H9 (cell line): ENCODE measurements around the gene NPHP4. TPM values are rescaled to one million over a fixed set of nuclear protein-coding genes. Genes with fewer than 3 reads are reported as not detected.
"Not testable (repeated sequence)": the region's sequence is repeated elsewhere in the genome, so short reads cannot be mapped to it uniquely, and the experiment has no call there.

Experiments
- DNase-seq: peaks from one replicate; pipeline ENCODE4 v3.0.0-alpha.2; 2017
- H2AFZ ChIP-seq: one replicate; pipeline ENCODE4 v1.6.1; 2013; ENCODE audit warnings: mild to moderate bottlenecking, low read length, control low read depth, moderate library complexity
- H2AK5ac ChIP-seq: 2 replicates; pipeline ENCODE4 v1.6.1; 2013; ENCODE audit warnings: low read length, control low read depth, mixed read lengths; ENCODE audit not compliant: insufficient read length
- H2BK120ac ChIP-seq: one replicate; pipeline ENCODE4 v1.6.1; 2013; ENCODE audit warnings: low read depth, mild to moderate bottlenecking, low read length, control low read depth, inconsistent platforms; ENCODE audit not compliant: poor library complexity, severe bottlenecking
- H2BK12ac ChIP-seq: 2 replicates; pipeline ENCODE4 v1.6.1; 2013; ENCODE audit warnings: low read length, control low read depth, mixed read lengths, low read depth; ENCODE audit not compliant: insufficient read length
- H2BK15ac ChIP-seq: 2 replicates; pipeline ENCODE4 v1.6.1; 2013; ENCODE audit warnings: low read depth, low read length, control low read depth
- H2BK20ac ChIP-seq: one replicate; pipeline ENCODE4 v1.6.1; 2013; ENCODE audit warnings: low read depth, mild to moderate bottlenecking, low read length, control low read depth, inconsistent platforms; ENCODE audit not compliant: poor library complexity, severe bottlenecking
- H2BK5ac ChIP-seq: 2 replicates; pipeline ENCODE4 v1.6.1; 2013; ENCODE audit warnings: low read length, control low read depth, mixed read lengths; ENCODE audit not compliant: insufficient read length
- H3K14ac ChIP-seq: 2 replicates; pipeline ENCODE4 v1.6.1; 2013; ENCODE audit warnings: low read length, control low read depth; ENCODE audit not compliant: insufficient read depth
- H3K18ac ChIP-seq: 2 replicates; pipeline ENCODE4 v1.6.1; 2013; ENCODE audit warnings: low read depth, mild to moderate bottlenecking, mixed read lengths, low read length, control low read depth; ENCODE audit not compliant: insufficient read length
- H3K23ac ChIP-seq: 2 replicates; pipeline ENCODE4 v1.6.1; 2013; ENCODE audit warnings: low read length, control low read depth, mixed read lengths, low read depth; ENCODE audit not compliant: insufficient read length
- H3K23me2 ChIP-seq: 2 replicates; pipeline ENCODE4 v1.6.1; 2013; ENCODE audit warnings: low read depth, mild to moderate bottlenecking, mixed read lengths, low read length, control low read depth; ENCODE audit not compliant: insufficient read length, poor library complexity, severe bottlenecking
- H3K27ac ChIP-seq: 2 replicates; pipeline ENCODE4 v1.5.1; 2013; ENCODE audit warnings: low read length, control low read depth, mixed read lengths, low read depth; ENCODE audit not compliant: insufficient read length
- H3K27me3 ChIP-seq: 2 replicates; pipeline ENCODE4 v1.6.1; 2013; ENCODE audit warnings: low read length, control low read depth, inconsistent platforms; ENCODE audit not compliant: insufficient read depth
- H3K4ac ChIP-seq: 2 replicates; pipeline ENCODE4 v1.6.1; 2013; ENCODE audit warnings: low read depth, mild to moderate bottlenecking, control low read depth, inconsistent platforms, low read length, moderate library complexity
- H3K4me1 ChIP-seq: 2 replicates; pipeline ENCODE4 v1.6.1; 2013; ENCODE audit warnings: low read length, control low read depth, inconsistent platforms; ENCODE audit not compliant: insufficient read depth
- H3K4me2 ChIP-seq: 2 replicates; pipeline ENCODE4 v1.6.1; 2013; ENCODE audit warnings: low read length, control low read depth, mixed read lengths; ENCODE audit not compliant: insufficient read length, insufficient read depth
- H3K56ac ChIP-seq: 2 replicates; pipeline ENCODE4 v1.6.1; 2013; ENCODE audit warnings: low read depth, mild to moderate bottlenecking, mixed read lengths, low read length, control low read depth; ENCODE audit not compliant: insufficient read length
- H3K79me1 ChIP-seq: 2 replicates; pipeline ENCODE4 v1.6.1; 2013; ENCODE audit warnings: low read depth, mild to moderate bottlenecking, moderate library complexity, low read length, control low read depth, inconsistent platforms; ENCODE audit not compliant: insufficient read depth, poor library complexity, severe bottlenecking
- H3K79me2 ChIP-seq: 2 replicates; pipeline ENCODE4 v1.6.1; 2013; ENCODE audit warnings: low read length, control low read depth, inconsistent platforms; ENCODE audit not compliant: insufficient read depth
- H3K9ac ChIP-seq: 2 replicates; pipeline ENCODE4 v1.6.1; 2013; ENCODE audit warnings: low read length, control low read depth, mixed read lengths; ENCODE audit not compliant: insufficient read length; ENCODE audit errors: extremely low read depth
- H3K9me3 ChIP-seq: one replicate; pipeline ENCODE4 v1.6.1; 2013; ENCODE audit warnings: low read depth, low read length, inconsistent platforms; ENCODE audit not compliant: control insufficient read depth
- H3T11ph ChIP-seq: one replicate; pipeline ENCODE4 v1.6.1; 2013; ENCODE audit warnings: mild to moderate bottlenecking, low read length, control low read depth, inconsistent platforms
- H4K20me1 ChIP-seq: one replicate; pipeline ENCODE4 v1.6.1; 2013; ENCODE audit not compliant: control insufficient read depth, insufficient read length, insufficient read depth
- H4K5ac ChIP-seq: 2 replicates; pipeline ENCODE4 v1.6.1; 2013; ENCODE audit warnings: low read depth, mild to moderate bottlenecking, mixed read lengths, low read length, control low read depth; ENCODE audit not compliant: insufficient read length
- H4K8ac ChIP-seq: replicated peaks from 2 replicates; pipeline ENCODE4 v1.6.1; 2013; ENCODE audit warnings: low read length, control low read depth, mixed read lengths, low read depth; ENCODE audit not compliant: insufficient read length
- H4K91ac ChIP-seq: 2 replicates; pipeline ENCODE4 v1.6.1; 2013; ENCODE audit warnings: low read depth, mild to moderate bottlenecking, moderate library complexity, mixed read lengths, low read length, control low read depth; ENCODE audit not compliant: insufficient read length
- H3K27ac Mint-ChIP-seq, 3 experiments: 2 replicates in 2 of 3; 3 replicates in 1 of 3; pipeline ENCODE4 v1.8.0; 2020 to 2021; ENCODE audit warnings: mixed read lengths in 3 of 3, mild to moderate bottlenecking in 1 of 3, moderate library complexity in 1 of 3
- H3K27me3 Mint-ChIP-seq: 2 replicates; pipeline ENCODE4 v1.8.0; 2021; ENCODE audit warnings: low read depth, mild to moderate bottlenecking, moderate library complexity, mixed read lengths
- H3K36me3 Mint-ChIP-seq, 3 experiments: 2 replicates in 2 of 3; 3 replicates in 1 of 3; pipeline ENCODE4 v1.8.0; 2020 to 2021; ENCODE audit warnings: low read depth in 3 of 3, mixed read lengths in 3 of 3; ENCODE audit not compliant: insufficient read depth in 1 of 3
- H3K4me1 Mint-ChIP-seq, 2 experiments: 2 replicates each; pipeline ENCODE4 v1.8.0; 2020; ENCODE audit warnings: mixed read lengths in 2 of 2
- H3K4me3 Mint-ChIP-seq, 2 experiments: 2 replicates in 1 of 2; 3 replicates in 1 of 2; pipeline ENCODE4 v1.8.0; 2020 to 2021; ENCODE audit warnings: mild to moderate bottlenecking in 2 of 2, mixed read lengths in 2 of 2, moderate library complexity in 1 of 2
- H3K9me3 Mint-ChIP-seq, 2 experiments: 2 replicates in 1 of 2; 3 replicates in 1 of 2; pipeline ENCODE4 v1.8.0; 2020; ENCODE audit warnings: mild to moderate bottlenecking in 2 of 2, mixed read lengths in 2 of 2, moderate library complexity in 1 of 2
- CTCF ChIP-seq: fragments of 200-600 bp; sonication (generic); conservative IDR thresholded peaks from 3 replicates; pipeline ENCODE4 v1.8.0; 2021; ENCODE audit warnings: antibody characterized with exemption, mild to moderate bottlenecking
- WGBS: extraction: QIAGEN DNeasy Blood & Tissue Kit; methylation state at CpG from one replicate; pipeline ENCODE4 v1.1.7; 2013; ENCODE audit warnings: missing lambda C conversion rate, low lambda C conversion rate, mixed read lengths; ENCODE audit not compliant: insufficient read length; ENCODE audit errors: extremely low coverage; 5-methylcytosine and 5-hydroxymethylcytosine counted together
- total RNA-seq: library from RNA; stranded (reverse); gene quantifications from 2 replicates; pipeline ENCODE4 v1.2.1, GENCODE V29; 2021

NPHP4 gene
- total RNA-seq, 1 experiment from 2014 or later: 17.6 TPM

GRCh38 chr1:5926686-5927435, 65.4 kb downstream of the NPHP4 start:
- H3K18ac ChIP-seq: no peak overlapping the region
- H3K9me3 ChIP-seq: no peaks in the 10 kb centered on the region
- no peak overlapping the region for H2BK20ac ChIP-seq
- no peaks in the 10 kb centered on the region for H3K4me1 ChIP-seq
- peaks cover 0 to 10% (median 8%) of the 10 kb centered on the region in 3 experiments; a peak in 3 of 7 replicates for H3K36me3 Mint-ChIP-seq
- H3K14ac ChIP-seq: no peak overlapping the region
- no peak overlapping the region for H3K4ac ChIP-seq
- WGBS: no CpG with 5 or more reads among the region's 18 CpGs
- no peaks in the 10 kb centered on the region for H3K27me3 Mint-ChIP-seq
- no peak overlapping the region for H3K27ac ChIP-seq
- H3K79me2 ChIP-seq: no peaks in the 10 kb centered on the region
- H3T11ph ChIP-seq: no peak overlapping the region
- no peak overlapping the region for H2BK12ac ChIP-seq
- no peak overlapping the region for H2AK5ac ChIP-seq
- no peak overlapping the region for H4K8ac ChIP-seq
- H3K27me3 ChIP-seq: no peaks in the 10 kb centered on the region
- no peak for TF ChIP-seq CTCF
- no peak for DNase-seq
- no peak overlapping the region for H2BK15ac ChIP-seq
- no peak overlapping the region for H4K91ac ChIP-seq
- no peak overlapping the region for H3K4me3 Mint-ChIP-seq
- no peak overlapping the region for H4K5ac ChIP-seq
- no peak overlapping the region for H3K23ac ChIP-seq
- H3K9ac ChIP-seq: no peak overlapping the region
- H3K56ac ChIP-seq: no peak overlapping the region
- H3K27ac Mint-ChIP-seq: peak overlapping the region in 2 of 3 experiments; percentile 10 to 78; a peak in 2 of 7 replicates
- no peaks in the 10 kb centered on the region for H4K20me1 ChIP-seq
- no peaks in the 10 kb centered on the region for H3K23me2 ChIP-seq
- no peak overlapping the region for H2BK5ac ChIP-seq
- no peaks in the 10 kb centered on the region for H3K9me3 Mint-ChIP-seq
- H3K4me1 Mint-ChIP-seq: no peaks in the 10 kb centered on the region
- H3K79me1 ChIP-seq: no peaks in the 10 kb centered on the region
- H3K4me2 ChIP-seq: no peak overlapping the region
- H2AFZ ChIP-seq: no peak overlapping the region
- no peak overlapping the region for H2BK120ac ChIP-seq

GRCh38 chr1:5922700-5923330, 69.4 kb downstream of the NPHP4 start:
- H3K18ac ChIP-seq, H4K91ac ChIP-seq, H2BK12ac ChIP-seq, H3K23me2 ChIP-seq, H3K23ac ChIP-seq, H2AFZ ChIP-seq, H3K27me3 ChIP-seq, H2BK15ac ChIP-seq, H3K4me2 ChIP-seq, H3K79me1 ChIP-seq, H3K9me3 ChIP-seq, H2BK120ac ChIP-seq, H3K27ac ChIP-seq, H3K4me3 Mint-ChIP-seq, H3K9me3 Mint-ChIP-seq, H3K4me1 Mint-ChIP-seq, H4K20me1 ChIP-seq, H3K9ac ChIP-seq, DNase-seq, H3K79me2 ChIP-seq, H3K4ac ChIP-seq, H4K8ac ChIP-seq, H2BK5ac ChIP-seq, H2AK5ac ChIP-seq, H3T11ph ChIP-seq, H2BK20ac ChIP-seq, H3K27me3 Mint-ChIP-seq, H3K14ac ChIP-seq, H3K56ac ChIP-seq, H4K5ac ChIP-seq, H3K4me1 ChIP-seq: not testable (repeated sequence)
- peaks cover 0 to 10% (median 8%) of the 10 kb centered on the region in 3 experiments; a peak in 3 of 7 replicates for H3K36me3 Mint-ChIP-seq
- no CpG with 5 or more reads among the region's 21 CpGs for WGBS
- peak overlapping the region in 1 of 3 experiments; percentile 62; a peak in 1 of 7 replicates for H3K27ac Mint-ChIP-seq
